Liver (tissue), 9 donors: ENCODE data around the gene LGI1. TPM values are rescaled to one million over a fixed set of nuclear protein-coding genes. Genes with fewer than 3 reads are reported as not detected.

Experiments used
- DNase-seq: peaks from one replicate; pipeline ENCODE4 v3.0.0-alpha.2; 2017; ENCODE audit warnings: low spot score
- H3K27ac ChIP-seq, 2 donors: one replicate each; pipeline ENCODE4 v1.7.0; 2013; ENCODE audit warnings: inconsistent platforms in 2 of 2, low read length in 2 of 2, control low read depth in 1 of 2, low read depth in 1 of 2, mild to moderate bottlenecking in 1 of 2
- H3K27me3 ChIP-seq, 4 donors: one replicate each; pipeline versions ENCODE4 v1.6.1 to v1.7.0; 2013; ENCODE audit warnings: low read length in 3 of 4, inconsistent platforms in 1 of 4, mild to moderate bottlenecking in 1 of 4, moderate library complexity in 1 of 4; ENCODE audit not compliant: control insufficient read depth in 4 of 4, insufficient read depth in 4 of 4
- H3K36me3 ChIP-seq, 4 donors: one replicate each; pipeline versions ENCODE4 v1.6.1 to v1.7.0; 2013; ENCODE audit warnings: low read length in 3 of 4, mild to moderate bottlenecking in 3 of 4, low read depth in 1 of 4, moderate library complexity in 1 of 4; ENCODE audit not compliant: control insufficient read depth in 4 of 4, insufficient read depth in 3 of 4
- H3K4me1 ChIP-seq, 4 donors: one replicate each; pipeline versions ENCODE4 v1.6.1 to v1.7.0; 2013; ENCODE audit warnings: low read length in 3 of 4, mild to moderate bottlenecking in 3 of 4, moderate library complexity in 1 of 4; ENCODE audit not compliant: control insufficient read depth in 4 of 4, insufficient read depth in 4 of 4
- H3K4me3 ChIP-seq, 3 donors: one replicate each; pipeline versions ENCODE4 v1.6.1 to v1.7.0; 2013; ENCODE audit warnings: low read length in 3 of 3, control low read depth in 1 of 3, low read depth in 1 of 3, mild to moderate bottlenecking in 1 of 3
- H3K9ac ChIP-seq, 2 donors: one replicate each; pipeline ENCODE4 v1.7.0; 2013; ENCODE audit warnings: low read length in 2 of 2, mild to moderate bottlenecking in 2 of 2, moderate library complexity in 2 of 2, control low read depth in 1 of 2, low read depth in 1 of 2
- H3K9me3 ChIP-seq, 4 donors: one replicate each; pipeline versions ENCODE4 v1.6.1 to v1.7.0; 2013; ENCODE audit warnings: low read length in 3 of 4; ENCODE audit not compliant: control insufficient read depth in 4 of 4
- EGR1 ChIP-seq, 2 donors: IDR thresholded peaks; 2 replicates each; pipeline ENCODE4 v1.6.1; 2016 to 2018; ENCODE audit warnings: antibody characterized with exemption in 2 of 2, low read depth in 2 of 2
- FOXA1 ChIP-seq: IDR thresholded peaks from 2 replicates; pipeline ENCODE4 v1.6.1; 2016; ENCODE audit warnings: antibody characterized with exemption
- FOXA2 ChIP-seq: IDR thresholded peaks from 2 replicates; pipeline ENCODE4 v1.6.1; 2016; ENCODE audit warnings: antibody characterized with exemption
- HNF4A ChIP-seq, 2 donors: conservative IDR thresholded peaks; 2 replicates each; pipeline ENCODE4 v1.6.1; 2016; ENCODE audit warnings: antibody characterized with exemption in 2 of 2, mild to moderate bottlenecking in 2 of 2
- HNF4G ChIP-seq: IDR thresholded peaks from 2 replicates; pipeline ENCODE4 v1.6.1; 2016; ENCODE audit warnings: antibody characterized with exemption
- JUND ChIP-seq, 2 donors: IDR thresholded peaks; 2 replicates each; pipeline ENCODE4 v1.6.1; 2016; ENCODE audit warnings: antibody characterized with exemption in 2 of 2
- RAD21 ChIP-seq, 2 donors: IDR thresholded peaks; 2 replicates each; pipeline ENCODE4 v1.6.1; 2016; ENCODE audit warnings: antibody characterized with exemption in 2 of 2, mild to moderate bottlenecking in 2 of 2
- RXRA ChIP-seq, 2 donors: IDR thresholded peaks; 2 replicates each; pipeline ENCODE4 v1.6.1; 2017 to 2018; ENCODE audit warnings: antibody characterized with exemption in 2 of 2, mild to moderate bottlenecking in 1 of 2
- SP1 ChIP-seq: IDR thresholded peaks from 2 replicates; pipeline ENCODE4 v1.6.1; 2018; ENCODE audit warnings: antibody characterized with exemption, mild to moderate bottlenecking
- TAF1 ChIP-seq: conservative IDR thresholded peaks from 2 replicates; pipeline ENCODE4 v1.6.1; 2016; ENCODE audit warnings: antibody characterized with exemption, mild to moderate bottlenecking
- YY1 ChIP-seq: IDR thresholded peaks from 2 replicates; pipeline ENCODE4 v1.6.1; 2016; ENCODE audit warnings: antibody characterized with exemption, mild to moderate bottlenecking
- WGBS: extraction: QIAGEN DNeasy Blood & Tissue Kit; methylation state at CpG from one replicate; pipeline ENCODE4 v1.1.7; 2013; 5-methylcytosine and 5-hydroxymethylcytosine counted together
- polyA plus RNA-seq, 2 donors: library from polyadenylated mRNA; stranded (reverse) in 1 of 2; unstranded in 1 of 2; fragments of 200-250 nt in 1 of 2; fragments of >200 nt in 1 of 2; fragmentation: Nextera tagmentation in 1 of 2; extraction: Ambion mirVana in 1 of 2; gene quantifications; one replicate each; pipeline versions ENCODE4 v1.2.1 to v1.2.3, GENCODE V29; 2013 to 2015
- total RNA-seq, 2 donors: library from RNA; depleted of rRNA; stranded (reverse); fragments of >200 nt; gene quantifications; one replicate each; pipeline ENCODE4 v1.2.3, GENCODE V29; 2014
- TF ChIP-seq, protein P1 (sequence below): fragments of 150-350 bp; IDR thresholded peaks from 2 replicates; pipeline ENCODE4 v1.5.1; 2017; ENCODE audit warnings: improper control_type of control experiment, low read depth, low read length; ENCODE audit not compliant: missing input control
- TF ChIP-seq, protein P2 (sequence below): IDR thresholded peaks from 2 replicates; pipeline ENCODE4 v1.6.1; 2016; ENCODE audit warnings: antibody characterized with exemption, mild to moderate bottlenecking
- TF ChIP-seq, protein P3 (sequence below): IDR thresholded peaks from 2 replicates; pipeline ENCODE4 v1.6.1; 2016; ENCODE audit warnings: antibody characterized with exemption
- donor health status: healthy.
- donor health status: healthy.
- donor health status: healthy.
- donor health status: healthy.
- donor health status: healthy.

LGI1 gene
- total and polyA plus RNA-seq, 4 donors = 0.28 to 1.2 (median 1.1) TPM; not detected in 1

GRCh38 chr10:93710333-93710909, 47.3 kb upstream of the LGI1 start:
- Histone ChIP-seq H3K27me3 (no peaks in the 10 kb centered on the region), H3K4me1 (no peaks in the 10 kb centered on the region), H3K27ac (no peak overlapping the region), H3K9me3 (no peaks in the 10 kb centered on the region), H3K36me3 (no peaks in the 10 kb centered on the region), H3K9ac (no peak overlapping the region), H3K4me3 (no peak overlapping the region)
- TF ChIP-seq JUND (IDR thresholded peaks at IDR 0.05) = no peak
- TF ChIP-seq SP1 = peak; percentile 44
- TF ChIP-seq HNF4A (conservative IDR thresholded peaks at IDR 0.05) = peak; percentile 32 to 51
- TF ChIP-seq RXRA (IDR thresholded peaks at IDR 0.05) = peak in 1 of 2 donors; percentile 18
- WGBS = 63% methylated on average over 5 of the region's 5 CpGs
- no peak for DNase-seq

DNA sequence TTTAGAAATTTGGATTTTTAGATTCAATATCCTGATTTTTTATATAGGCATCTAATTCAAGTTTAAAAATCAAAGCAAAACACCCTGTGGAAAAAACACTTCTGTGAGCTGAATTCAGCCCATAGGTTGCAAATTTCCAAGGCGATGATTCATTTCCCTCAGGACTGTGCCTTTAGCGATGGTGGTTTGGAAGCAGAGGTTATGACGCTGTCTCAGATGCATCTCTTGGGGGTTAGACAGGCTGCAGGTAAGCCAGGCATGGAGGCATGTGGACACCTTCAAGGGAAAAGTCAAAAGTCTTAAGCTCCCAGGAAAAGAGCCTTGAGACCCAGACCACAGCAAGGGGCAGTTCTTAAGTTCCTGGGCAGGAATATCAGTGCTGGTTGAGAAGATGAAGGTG, 45.8 kb upstream of the LGI1 start:
- Histone ChIP-seq H3K36me3 (no peaks in the 10 kb centered on the region), H3K27ac (no peak overlapping the region), H3K27me3 (no peaks in the 10 kb centered on the region), H3K4me3 (no peak overlapping the region), H3K9me3 (no peaks in the 10 kb centered on the region), H3K4me1 (no peaks in the 10 kb centered on the region), H3K9ac (no peak overlapping the region)
- no peak for DNase-seq
- WGBS = 77% methylated on average over 3 of the region's 3 CpGs
- no peak for TF ChIP-seq EGR1 (IDR thresholded peaks at IDR 0.05; ENCODE audit: low read depth in 2 of 2)
- no peak for TF ChIP-seq RAD21 (IDR thresholded peaks at IDR 0.05)
- TF ChIP-seq, protein P1, sequence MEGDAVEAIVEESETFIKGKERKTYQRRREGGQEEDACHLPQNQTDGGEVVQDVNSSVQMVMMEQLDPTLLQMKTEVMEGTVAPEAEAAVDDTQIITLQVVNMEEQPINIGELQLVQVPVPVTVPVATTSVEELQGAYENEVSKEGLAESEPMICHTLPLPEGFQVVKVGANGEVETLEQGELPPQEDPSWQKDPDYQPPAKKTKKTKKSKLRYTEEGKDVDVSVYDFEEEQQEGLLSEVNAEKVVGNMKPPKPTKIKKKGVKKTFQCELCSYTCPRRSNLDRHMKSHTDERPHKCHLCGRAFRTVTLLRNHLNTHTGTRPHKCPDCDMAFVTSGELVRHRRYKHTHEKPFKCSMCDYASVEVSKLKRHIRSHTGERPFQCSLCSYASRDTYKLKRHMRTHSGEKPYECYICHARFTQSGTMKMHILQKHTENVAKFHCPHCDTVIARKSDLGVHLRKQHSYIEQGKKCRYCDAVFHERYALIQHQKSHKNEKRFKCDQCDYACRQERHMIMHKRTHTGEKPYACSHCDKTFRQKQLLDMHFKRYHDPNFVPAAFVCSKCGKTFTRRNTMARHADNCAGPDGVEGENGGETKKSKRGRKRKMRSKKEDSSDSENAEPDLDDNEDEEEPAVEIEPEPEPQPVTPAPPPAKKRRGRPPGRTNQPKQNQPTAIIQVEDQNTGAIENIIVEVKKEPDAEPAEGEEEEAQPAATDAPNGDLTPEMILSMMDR = no peak
- no peak for TF ChIP-seq RXRA (IDR thresholded peaks at IDR 0.05)
- TF ChIP-seq YY1 = no peak
- no peak for TF ChIP-seq JUND (IDR thresholded peaks at IDR 0.05)
- TF ChIP-seq, protein P2, sequence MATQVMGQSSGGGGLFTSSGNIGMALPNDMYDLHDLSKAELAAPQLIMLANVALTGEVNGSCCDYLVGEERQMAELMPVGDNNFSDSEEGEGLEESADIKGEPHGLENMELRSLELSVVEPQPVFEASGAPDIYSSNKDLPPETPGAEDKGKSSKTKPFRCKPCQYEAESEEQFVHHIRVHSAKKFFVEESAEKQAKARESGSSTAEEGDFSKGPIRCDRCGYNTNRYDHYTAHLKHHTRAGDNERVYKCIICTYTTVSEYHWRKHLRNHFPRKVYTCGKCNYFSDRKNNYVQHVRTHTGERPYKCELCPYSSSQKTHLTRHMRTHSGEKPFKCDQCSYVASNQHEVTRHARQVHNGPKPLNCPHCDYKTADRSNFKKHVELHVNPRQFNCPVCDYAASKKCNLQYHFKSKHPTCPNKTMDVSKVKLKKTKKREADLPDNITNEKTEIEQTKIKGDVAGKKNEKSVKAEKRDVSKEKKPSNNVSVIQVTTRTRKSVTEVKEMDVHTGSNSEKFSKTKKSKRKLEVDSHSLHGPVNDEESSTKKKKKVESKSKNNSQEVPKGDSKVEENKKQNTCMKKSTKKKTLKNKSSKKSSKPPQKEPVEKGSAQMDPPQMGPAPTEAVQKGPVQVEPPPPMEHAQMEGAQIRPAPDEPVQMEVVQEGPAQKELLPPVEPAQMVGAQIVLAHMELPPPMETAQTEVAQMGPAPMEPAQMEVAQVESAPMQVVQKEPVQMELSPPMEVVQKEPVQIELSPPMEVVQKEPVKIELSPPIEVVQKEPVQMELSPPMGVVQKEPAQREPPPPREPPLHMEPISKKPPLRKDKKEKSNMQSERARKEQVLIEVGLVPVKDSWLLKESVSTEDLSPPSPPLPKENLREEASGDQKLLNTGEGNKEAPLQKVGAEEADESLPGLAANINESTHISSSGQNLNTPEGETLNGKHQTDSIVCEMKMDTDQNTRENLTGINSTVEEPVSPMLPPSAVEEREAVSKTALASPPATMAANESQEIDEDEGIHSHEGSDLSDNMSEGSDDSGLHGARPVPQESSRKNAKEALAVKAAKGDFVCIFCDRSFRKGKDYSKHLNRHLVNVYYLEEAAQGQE = no peak
- TF ChIP-seq HNF4A (conservative IDR thresholded peaks at IDR 0.05) = no peak

GRCh38 chr10:93712593-93712992, 45.1 kb upstream of the LGI1 start:
- DNase-seq = no peak
- Histone ChIP-seq H3K4me3 (no peak overlapping the region), H3K4me1 (no peaks in the 10 kb centered on the region), H3K36me3 (no peaks in the 10 kb centered on the region), H3K27ac (no peak overlapping the region), H3K27me3 (no peaks in the 10 kb centered on the region), H3K9ac (no peak overlapping the region), H3K9me3 (no peaks in the 10 kb centered on the region)
- WGBS = 60% methylated on average over 2 of the region's 2 CpGs
- TF ChIP-seq JUND (IDR thresholded peaks at IDR 0.05) (no peak), FOXA1 (no peak), TAF1 (no peak), HNF4G (no peak), RXRA (IDR thresholded peaks at IDR 0.05) (no peak), SP1 (no peak), FOXA2 (no peak)
- TF ChIP-seq, protein P3, sequence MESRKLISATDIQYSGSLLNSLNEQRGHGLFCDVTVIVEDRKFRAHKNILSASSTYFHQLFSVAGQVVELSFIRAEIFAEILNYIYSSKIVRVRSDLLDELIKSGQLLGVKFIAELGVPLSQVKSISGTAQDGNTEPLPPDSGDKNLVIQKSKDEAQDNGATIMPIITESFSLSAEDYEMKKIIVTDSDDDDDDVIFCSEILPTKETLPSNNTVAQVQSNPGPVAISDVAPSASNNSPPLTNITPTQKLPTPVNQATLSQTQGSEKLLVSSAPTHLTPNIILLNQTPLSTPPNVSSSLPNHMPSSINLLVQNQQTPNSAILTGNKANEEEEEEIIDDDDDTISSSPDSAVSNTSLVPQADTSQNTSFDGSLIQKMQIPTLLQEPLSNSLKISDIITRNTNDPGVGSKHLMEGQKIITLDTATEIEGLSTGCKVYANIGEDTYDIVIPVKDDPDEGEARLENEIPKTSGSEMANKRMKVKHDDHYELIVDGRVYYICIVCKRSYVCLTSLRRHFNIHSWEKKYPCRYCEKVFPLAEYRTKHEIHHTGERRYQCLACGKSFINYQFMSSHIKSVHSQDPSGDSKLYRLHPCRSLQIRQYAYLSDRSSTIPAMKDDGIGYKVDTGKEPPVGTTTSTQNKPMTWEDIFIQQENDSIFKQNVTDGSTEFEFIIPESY = no peak
